Endothelial cell of umbilical vein (primary cell): ENCODE results near the gene TENM4. TPM values are rescaled to one million over a fixed set of nuclear protein-coding genes. Genes with fewer than 3 reads are reported as not detected.

Source experiments
- BruUV-seq: library from RNA; stranded (reverse); fragments of 400-500 nt; replicated peaks from 2 replicates; lab custom pipeline; 2021; lab: Mats Ljungman, UMichigan
- CTCF ChIA-PET: fragments of 300-600, 350-600 bp; sonication (Branson Sonifier 250); formaldehyde crosslinking; loops from one replicate; lab custom pipeline; 2021; ENCODE audit warnings: antibody characterized with exemption, inconsistent platforms; lab: Charles Lee
- POLR2A ChIA-PET: fragments of 300-600, 350-600 bp; sonication (Branson Sonifier 250); formaldehyde crosslinking; loops from one replicate; lab custom pipeline; 2021; ENCODE audit warnings: antibody characterized with exemption, inconsistent platforms; lab: Charles Lee
- DNase-seq: peaks from one replicate; pipeline ENCODE4 v3.0.0-alpha.2; 2011; ENCODE audit warnings: low read depth, low spot score
- FAIRE-seq: peaks from 2 replicates; lab custom pipeline; 2011; peaks lifted over from hg19 to GRCh38; lab: Jason Lieb, UNC
- H2AFZ ChIP-seq: 2 replicates; pipeline ENCODE4 v1.6.0; 2012; ENCODE audit warnings: low read depth, low read length, control low read depth, inconsistent platforms
- H3K27ac ChIP-seq: 2 replicates; pipeline ENCODE4 v1.5.1; 2011; ENCODE audit warnings: low read depth, mild to moderate bottlenecking, control low read depth, low read length, moderate library complexity; ENCODE audit not compliant: insufficient read depth
- H3K27me3 ChIP-seq, 2 experiments: 2 replicates each; pipeline versions ENCODE4 v1.6.0 to v1.6.1; 2011; ENCODE audit warnings: low read length in 2 of 2, mixed read lengths in 1 of 2; ENCODE audit not compliant: control insufficient read depth in 2 of 2, insufficient read depth in 2 of 2
- H3K36me3 ChIP-seq, 2 experiments: 2 replicates in 1 of 2; 3 replicates in 1 of 2; pipeline ENCODE4 v1.5.1; 2011; ENCODE audit warnings: low read length in 2 of 2, mild to moderate bottlenecking in 1 of 2, moderate library complexity in 1 of 2; ENCODE audit not compliant: control insufficient read depth in 2 of 2, insufficient read depth in 2 of 2; ENCODE audit errors: extremely low read depth in 1 of 2
- H3K4me1 ChIP-seq: 3 replicates; pipeline ENCODE4 v1.5.1; 2011; ENCODE audit warnings: mild to moderate bottlenecking, low read length; ENCODE audit not compliant: control insufficient read depth, insufficient read depth; ENCODE audit errors: extremely low read depth
- H3K4me2 ChIP-seq: 2 replicates; pipeline ENCODE4 v1.6.1; 2011; ENCODE audit warnings: low read length, control low read depth, mixed read lengths; ENCODE audit not compliant: insufficient read depth
- H3K4me3 ChIP-seq, 3 experiments: fragments of 200-600 bp in 1 of 3; sonication (generic), shearing (Covaris generic) in 1 of 3; replicated peaks in 1 of 3; 2 replicates each; pipeline ENCODE4 v1.5.1; 2011 to 2016; ENCODE audit warnings: control low read depth in 3 of 3, low read length in 3 of 3, mild to moderate bottlenecking in 2 of 3, inconsistent platforms in 1 of 3, low read depth in 1 of 3, moderate library complexity in 1 of 3; ENCODE audit not compliant: insufficient read depth in 1 of 3
- H3K79me2 ChIP-seq: 2 replicates; pipeline ENCODE4 v1.6.0; 2012; ENCODE audit warnings: low read length, inconsistent platforms; ENCODE audit not compliant: control insufficient read depth, insufficient read depth
- H3K9ac ChIP-seq: replicated peaks from 2 replicates; pipeline ENCODE3; 2011; ENCODE audit warnings: low read length, control low read depth; ENCODE audit not compliant: insufficient read depth; ENCODE audit errors: extremely low read depth
- H3K9me1 ChIP-seq: replicated peaks from 3 replicates; pipeline ENCODE4 v1.6.0; 2011; ENCODE audit warnings: mild to moderate bottlenecking, low read length; ENCODE audit not compliant: control insufficient read depth, insufficient read depth; ENCODE audit errors: extremely low read depth
- H3K9me3 ChIP-seq: replicated peaks from 2 replicates; pipeline ENCODE4 v1.5.1; 2012; ENCODE audit warnings: low read length, inconsistent platforms; ENCODE audit not compliant: control insufficient read depth, insufficient read depth
- H4K20me1 ChIP-seq: replicated peaks from 2 replicates; pipeline ENCODE3; 2011; ENCODE audit warnings: mild to moderate bottlenecking, low read length; ENCODE audit not compliant: control insufficient read depth, insufficient read depth; ENCODE audit errors: extremely low read depth
- EZH2 ChIP-seq: IDR thresholded peaks from 2 replicates; pipeline ENCODE4 v1.6.1; 2012; ENCODE audit warnings: borderline replicate concordance, low read depth, mild to moderate bottlenecking, moderate library complexity, low read length, inconsistent platforms; ENCODE audit not compliant: severe bottlenecking
- FOS ChIP-seq: IDR thresholded peaks from 2 replicates; pipeline ENCODE4 v1.6.1; 2011; ENCODE audit warnings: mild to moderate bottlenecking, low read length, moderate library complexity, borderline replicate concordance; ENCODE audit not compliant: insufficient read depth
- GATA2 ChIP-seq: IDR thresholded peaks from 2 replicates; pipeline ENCODE4 v1.7.0; 2011; ENCODE audit warnings: low read depth, mild to moderate bottlenecking, moderate library complexity, mixed read lengths, low read length; ENCODE audit not compliant: insufficient read length, insufficient read depth
- JUN ChIP-seq: IDR thresholded peaks from 2 replicates; pipeline ENCODE4 v1.6.1; 2011; ENCODE audit warnings: borderline replicate concordance, low read depth; ENCODE audit not compliant: insufficient read length, insufficient read depth
- MYC ChIP-seq: IDR thresholded peaks from one replicate; pipeline ENCODE4 v1.6.1; 2011; ENCODE audit warnings: mild to moderate bottlenecking, low read depth, low read length
- POLR2A ChIP-seq: IDR thresholded peaks from 2 replicates; pipeline ENCODE4 v1.6.1; 2012; ENCODE audit warnings: low read depth, mild to moderate bottlenecking, control low read depth, low read length
- POLR2AphosphoS5 ChIP-seq: IDR thresholded peaks from 2 replicates; pipeline ENCODE4 v1.6.1; 2012; ENCODE audit warnings: low read depth, mild to moderate bottlenecking, control low read depth, low read length, moderate library complexity; ENCODE audit not compliant: insufficient read depth
- dilution Hi-C: fragments of 300-500 bp; cut with MboI; formaldehyde crosslinking; loops from one replicate; pipeline ENCODE4 v1.15.0; 2019; ENCODE audit warnings: low sequenced_read_pairs; ENCODE audit not compliant: extremely low pct_ligation_motif_present
- intact Hi-C: fragments of 100-400 bp; cut with micrococcal nuclease; formaldehyde crosslinking; loops from one replicate; pipeline ENCODE4 v1.10.0; 2022
- polyA plus RNA-seq, 4 experiments: library from polyadenylated mRNA; depleted of rRNA in 3 of 4; stranded (reverse) in 3 of 4; unstranded in 1 of 4; fragments of >200 nt; gene quantifications; 2 replicates each; pipeline versions ENCODE4 v1.2.1 to v1.2.3, GENCODE V29; 2011 to 2012; ENCODE audit warnings: missing spikeins in 1 of 4
- total RNA-seq: library from RNA; stranded (reverse); gene quantifications from 2 replicates; pipeline ENCODE4 v1.2.3, GENCODE V29; 2021
- TF ChIP-seq, protein P1 (sequence below): IDR thresholded peaks from 2 replicates; pipeline ENCODE4 v1.6.1; 2011; ENCODE audit not compliant: insufficient read depth, insufficient read length
- TF ChIP-seq, protein P2 (sequence below), 2 donors: IDR thresholded peaks; 1 replicate in 1 of 2; 2 replicates in 1 of 2; pipeline ENCODE4 v1.5.1; 2011; ENCODE audit warnings: low read length in 2 of 2, mild to moderate bottlenecking in 2 of 2, moderate library complexity in 2 of 2, control low read depth in 1 of 2, inconsistent platforms in 1 of 2, low read depth in 1 of 2; ENCODE audit not compliant: insufficient read depth in 1 of 2; ENCODE audit errors: extremely low read depth in 1 of 2

The TENM4 gene
- total and polyA plus RNA-seq, 2 donors (not counting 3 experiments of a cell fraction or from before 2014, with no cell fraction given), result 0.06 to 0.27 TPM

DNA sequence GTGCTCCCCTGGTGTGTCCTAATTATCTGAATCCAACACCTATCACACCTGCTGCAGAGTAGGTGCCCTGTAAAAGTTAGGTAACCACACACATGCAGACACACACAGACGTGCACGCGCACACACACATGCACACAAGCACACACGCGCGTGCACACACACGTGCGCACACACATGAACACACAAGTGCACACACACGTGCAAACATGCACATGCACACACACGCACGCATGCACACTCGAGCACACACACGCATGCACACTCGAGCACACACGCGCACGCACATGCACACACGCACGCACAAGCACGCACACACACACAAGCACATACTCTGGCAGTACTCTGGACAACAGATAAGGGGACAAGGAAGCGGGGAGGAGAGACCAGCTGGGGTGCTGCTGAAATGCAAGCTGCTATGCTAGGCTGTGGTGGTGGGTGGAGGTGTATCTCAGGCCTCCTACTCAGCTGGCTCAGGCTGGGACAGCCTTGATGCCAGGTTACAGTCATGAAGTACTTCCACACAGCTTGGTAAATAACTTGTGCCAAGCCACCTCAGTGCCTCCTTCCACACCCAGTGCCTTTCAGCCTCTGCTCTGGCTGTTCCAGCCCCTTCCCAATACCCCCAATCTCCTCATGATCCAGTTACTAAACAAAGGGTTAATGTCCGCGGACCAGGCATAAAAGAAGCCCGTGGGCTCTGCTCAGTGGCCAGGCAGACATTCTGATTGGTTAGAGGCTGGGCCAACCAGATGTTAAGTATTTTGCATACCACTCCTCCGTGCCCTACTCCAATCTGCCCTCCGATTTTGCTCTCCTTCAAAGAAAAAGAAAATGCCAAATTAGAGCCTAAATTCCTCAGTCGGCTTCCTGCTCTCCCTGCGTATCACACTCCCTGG is 374.1 kb downstream of the TENM4 start:
- H3K79me2 ChIP-seq, result no peaks in the 10 kb centered on the region
- no peaks in the 10 kb centered on the region for H3K36me3 ChIP-seq
- no peaks in the 10 kb centered on the region for H3K9me1 ChIP-seq
- DNase-seq, result peak; percentile 39
- no TSS peak for BruUV-seq
- no peaks in the 10 kb centered on the region for H3K9me3 ChIP-seq
- no peaks in the 10 kb centered on the region for H4K20me1 ChIP-seq
- H3K27ac ChIP-seq, result no peak overlapping the region
- H3K4me1 ChIP-seq, result no peaks in the 10 kb centered on the region
- intact Hi-C loops, result no loop called here
- peak overlapping the region; percentile 28 for H2AFZ ChIP-seq
- dilution Hi-C loops, result no loop called here
- H3K27me3 ChIP-seq, result peaks cover 0 to 4% of the 10 kb centered on the region in 2 experiments
- H3K4me2 ChIP-seq, result no peak overlapping the region
- TF ChIP-seq POLR2AphosphoS5 (no peak), FOS (no peak), GATA2 (no peak), POLR2A (no peak), EZH2 (no peak), JUN (no peak), MYC (no peak)
- TF ChIP-seq, protein P1, sequence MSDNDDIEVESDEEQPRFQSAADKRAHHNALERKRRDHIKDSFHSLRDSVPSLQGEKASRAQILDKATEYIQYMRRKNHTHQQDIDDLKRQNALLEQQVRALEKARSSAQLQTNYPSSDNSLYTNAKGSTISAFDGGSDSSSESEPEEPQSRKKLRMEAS, result no peak
- TF ChIP-seq, protein P2, sequence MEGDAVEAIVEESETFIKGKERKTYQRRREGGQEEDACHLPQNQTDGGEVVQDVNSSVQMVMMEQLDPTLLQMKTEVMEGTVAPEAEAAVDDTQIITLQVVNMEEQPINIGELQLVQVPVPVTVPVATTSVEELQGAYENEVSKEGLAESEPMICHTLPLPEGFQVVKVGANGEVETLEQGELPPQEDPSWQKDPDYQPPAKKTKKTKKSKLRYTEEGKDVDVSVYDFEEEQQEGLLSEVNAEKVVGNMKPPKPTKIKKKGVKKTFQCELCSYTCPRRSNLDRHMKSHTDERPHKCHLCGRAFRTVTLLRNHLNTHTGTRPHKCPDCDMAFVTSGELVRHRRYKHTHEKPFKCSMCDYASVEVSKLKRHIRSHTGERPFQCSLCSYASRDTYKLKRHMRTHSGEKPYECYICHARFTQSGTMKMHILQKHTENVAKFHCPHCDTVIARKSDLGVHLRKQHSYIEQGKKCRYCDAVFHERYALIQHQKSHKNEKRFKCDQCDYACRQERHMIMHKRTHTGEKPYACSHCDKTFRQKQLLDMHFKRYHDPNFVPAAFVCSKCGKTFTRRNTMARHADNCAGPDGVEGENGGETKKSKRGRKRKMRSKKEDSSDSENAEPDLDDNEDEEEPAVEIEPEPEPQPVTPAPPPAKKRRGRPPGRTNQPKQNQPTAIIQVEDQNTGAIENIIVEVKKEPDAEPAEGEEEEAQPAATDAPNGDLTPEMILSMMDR (IDR thresholded peaks at IDR 0.05; ENCODE audit: extremely low read depth in 1 of 2, insufficient read depth in 1 of 2, low read depth in 1 of 2, low read length in 2 of 2), result no peak
- CTCF ChIA-PET, result interaction anchor here (1.4 kb wide), 1 partner anchor 421 kb away, joined by 4 read pairs; no protein-coding TSS in a partner anchor
- POLR2A ChIA-PET, result no interaction called here
- H3K4me3 ChIP-seq, result no peak overlapping the region
- H3K9ac ChIP-seq, result no peak overlapping the region
- peak; percentile 74 for FAIRE-seq
